Peyer's patch (tissue), 4 donors: ENCODE measurements around the gene CA4.
"Not testable (repeated sequence)": the region's sequence is repeated elsewhere in the genome, so short reads cannot be mapped to it uniquely, and the experiment has no call there.

Source experiments
- CTCF ChIP-seq, 6 experiments: fragments of 450-650 bp in 4 of 6; fragments of 200-600 bp in 2 of 6; sonication (generic) in 1 of 6; IDR thresholded peaks; one replicate each; pipeline ENCODE4 v1.5.1; 2017 to 2019; ENCODE audit warnings: antibody characterized with exemption in 6 of 6, mild to moderate bottlenecking in 3 of 6, moderate library complexity in 1 of 6
- POLR2A ChIP-seq, 2 donors: fragments of 450-650 bp; IDR thresholded peaks; one replicate each; pipeline ENCODE4 v1.5.1; 2017; ENCODE audit warnings: antibody characterized with exemption in 2 of 2, mild to moderate bottlenecking in 2 of 2, moderate library complexity in 2 of 2

DNA sequence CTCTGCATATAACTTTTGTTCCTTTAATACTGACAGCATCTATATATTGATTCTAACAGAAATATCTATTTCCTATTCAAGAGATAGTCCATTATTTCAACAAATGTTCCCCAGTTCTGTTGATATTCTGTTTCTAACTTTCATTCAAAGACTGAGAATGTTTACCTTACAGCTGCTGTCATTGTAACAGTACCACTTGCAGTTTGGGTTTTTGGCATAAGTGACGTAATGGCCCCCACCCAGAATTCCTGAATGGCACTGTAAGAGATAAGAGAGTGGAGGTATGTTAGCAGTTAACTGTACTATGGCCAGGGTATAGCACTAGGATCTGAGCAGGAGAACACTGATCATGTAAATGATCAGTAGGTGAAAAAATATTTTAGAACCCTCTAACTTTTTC is 30.6 kb downstream of the CA4 start:
- TF ChIP-seq CTCF, POLR2A (IDR thresholded peaks at IDR 0.05): not testable (repeated sequence)
